Smooth muscle cell (in vitro differentiated cells): ENCODE measurements around the gene PHLPP1. TPM values are rescaled to one million over a fixed set of nuclear protein-coding genes. Genes with fewer than 3 reads are reported as not detected.

Source experiments
- DNase-seq: peaks from one replicate; lab custom pipeline; 2025; ENCODE audit not compliant: unreplicated experiment; lab: John Stamatoyannopoulos, UW
- H2AFZ ChIP-seq: fragments of 200-600 bp; sonication (generic); 2 replicates; pipeline ENCODE4 v1.6.0; 2016; ENCODE audit warnings: antibody characterized with exemption, low read depth, mild to moderate bottlenecking
- H3F3A ChIP-seq: fragments of 200-600 bp; sonication (generic); 2 replicates; pipeline ENCODE4 v1.6.0; 2017; ENCODE audit warnings: antibody characterized with exemption, low read depth
- H3K27ac ChIP-seq: fragments of 200-600 bp; sonication (generic); 2 replicates; pipeline ENCODE4 v1.5.1; 2016; ENCODE audit warnings: low read depth, mild to moderate bottlenecking
- H3K27me3 ChIP-seq: fragments of 200-600 bp; sonication (generic); 2 replicates; pipeline ENCODE4 v1.6.1; 2016; ENCODE audit warnings: low read depth, mild to moderate bottlenecking
- H3K36me3 ChIP-seq: fragments of 200-600 bp; sonication (generic); 2 replicates; pipeline ENCODE4 v1.5.1; 2016; ENCODE audit warnings: low read depth
- H3K4me1 ChIP-seq: fragments of 200-600 bp; sonication (generic); 2 replicates; pipeline ENCODE4 v1.5.1; 2016; ENCODE audit warnings: low read depth
- H3K4me2 ChIP-seq: fragments of 200-600 bp; sonication (generic); 2 replicates; pipeline ENCODE4 v1.6.0; 2016; ENCODE audit warnings: mild to moderate bottlenecking
- H3K4me3 ChIP-seq: fragments of 200-600 bp; sonication (generic); 2 replicates; pipeline ENCODE4 v1.5.1; 2016; ENCODE audit warnings: mild to moderate bottlenecking
- H3K79me2 ChIP-seq: fragments of 200-600 bp; sonication (generic); 2 replicates; pipeline ENCODE4 v1.6.0; 2016; ENCODE audit warnings: low read depth, mild to moderate bottlenecking
- H3K9ac ChIP-seq: fragments of 200-600 bp; sonication (generic); 2 replicates; pipeline ENCODE4 v1.6.0; 2016; ENCODE audit warnings: low read depth
- H3K9me3 ChIP-seq: fragments of 200-600 bp; sonication (generic); replicated peaks from 2 replicates; pipeline ENCODE4 v1.5.1; 2016; ENCODE audit warnings: low read depth
- H4K20me1 ChIP-seq: fragments of 200-600 bp; sonication (generic); 2 replicates; pipeline ENCODE4 v1.6.0; 2016; ENCODE audit warnings: low read depth
- WGBS: methylation state at CpG from one replicate; pipeline ENCODE4 v1.1.7; 2016; ENCODE audit warnings: low lambda C conversion rate; 5-methylcytosine and 5-hydroxymethylcytosine counted together
- polyA plus RNA-seq: library from polyadenylated mRNA; unstranded; fragments of >200 nt; fragmentation: Nextera tagmentation; extraction: Ambion mirVana; gene quantifications from 2 replicates; pipeline ENCODE4 v1.2.1, GENCODE V29; 2016
- total RNA-seq: library from RNA; depleted of rRNA; stranded (reverse); fragments of >200 nt; gene quantifications from 2 replicates; pipeline ENCODE4 v1.2.3, GENCODE V29; 2014
- TF ChIP-seq, protein P1 (sequence below): fragments of 200-600 bp; sonication (generic); IDR thresholded peaks from 2 replicates; pipeline ENCODE4 v1.5.1; 2017; ENCODE audit warnings: borderline replicate concordance, mild to moderate bottlenecking, antibody characterized with exemption; ENCODE audit not compliant: insufficient read depth, poor library complexity, severe bottlenecking

PHLPP1 gene
- total and polyA plus RNA-seq, 2 experiments from 2014 or later, result 1.1 to 4.3 TPM

DNA sequence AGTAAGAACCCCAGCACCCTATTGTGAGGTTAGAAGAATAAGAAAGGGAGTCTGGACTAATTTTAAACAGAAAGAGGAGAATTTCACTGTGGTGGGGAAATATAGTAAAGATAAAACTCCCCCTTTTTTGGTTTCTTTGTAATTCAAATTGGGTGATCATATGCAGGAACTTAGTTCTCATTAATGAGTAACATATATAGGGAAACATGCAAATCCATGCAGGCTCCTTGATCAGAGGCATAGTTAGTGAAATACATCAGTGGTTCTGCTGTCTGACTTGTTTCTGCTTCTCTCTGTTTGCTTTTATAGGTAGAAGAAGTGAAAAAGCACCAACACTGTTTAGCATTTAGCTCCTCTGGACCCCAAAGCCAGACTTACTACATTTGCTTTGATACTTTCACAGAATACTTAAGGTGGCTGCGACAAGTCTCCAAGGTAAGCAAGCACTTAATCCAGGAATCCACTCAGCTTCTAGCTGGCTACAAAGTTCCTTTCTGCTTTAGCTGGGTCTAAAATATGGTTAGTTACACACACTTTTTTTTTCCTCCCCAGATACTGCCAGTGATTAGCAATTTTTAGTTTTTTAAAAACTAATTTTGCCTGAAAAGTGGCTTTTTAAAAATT is 123.2 kb downstream of the PHLPP1 start:
- Histone ChIP-seq H3K79me2 (peaks cover 4% of the 10 kb centered on the region), H3K27ac (no peak overlapping the region), H3K9me3 (no peaks in the 10 kb centered on the region), H3K27me3 (no peaks in the 10 kb centered on the region), H2AFZ (no peak overlapping the region), H3F3A (no peaks in the 10 kb centered on the region), H3K36me3 (no peaks in the 10 kb centered on the region), H3K9ac (no peak overlapping the region), H4K20me1 (no peaks in the 10 kb centered on the region), H3K4me1 (no peaks in the 10 kb centered on the region), H3K4me3 (no peak overlapping the region), H3K4me2 (no peak overlapping the region)
- no peak for DNase-seq
- TF ChIP-seq, protein P1, sequence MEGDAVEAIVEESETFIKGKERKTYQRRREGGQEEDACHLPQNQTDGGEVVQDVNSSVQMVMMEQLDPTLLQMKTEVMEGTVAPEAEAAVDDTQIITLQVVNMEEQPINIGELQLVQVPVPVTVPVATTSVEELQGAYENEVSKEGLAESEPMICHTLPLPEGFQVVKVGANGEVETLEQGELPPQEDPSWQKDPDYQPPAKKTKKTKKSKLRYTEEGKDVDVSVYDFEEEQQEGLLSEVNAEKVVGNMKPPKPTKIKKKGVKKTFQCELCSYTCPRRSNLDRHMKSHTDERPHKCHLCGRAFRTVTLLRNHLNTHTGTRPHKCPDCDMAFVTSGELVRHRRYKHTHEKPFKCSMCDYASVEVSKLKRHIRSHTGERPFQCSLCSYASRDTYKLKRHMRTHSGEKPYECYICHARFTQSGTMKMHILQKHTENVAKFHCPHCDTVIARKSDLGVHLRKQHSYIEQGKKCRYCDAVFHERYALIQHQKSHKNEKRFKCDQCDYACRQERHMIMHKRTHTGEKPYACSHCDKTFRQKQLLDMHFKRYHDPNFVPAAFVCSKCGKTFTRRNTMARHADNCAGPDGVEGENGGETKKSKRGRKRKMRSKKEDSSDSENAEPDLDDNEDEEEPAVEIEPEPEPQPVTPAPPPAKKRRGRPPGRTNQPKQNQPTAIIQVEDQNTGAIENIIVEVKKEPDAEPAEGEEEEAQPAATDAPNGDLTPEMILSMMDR, result no peak
- WGBS, result 80% methylated on average over 1 of the region's 1 CpG

DNA sequence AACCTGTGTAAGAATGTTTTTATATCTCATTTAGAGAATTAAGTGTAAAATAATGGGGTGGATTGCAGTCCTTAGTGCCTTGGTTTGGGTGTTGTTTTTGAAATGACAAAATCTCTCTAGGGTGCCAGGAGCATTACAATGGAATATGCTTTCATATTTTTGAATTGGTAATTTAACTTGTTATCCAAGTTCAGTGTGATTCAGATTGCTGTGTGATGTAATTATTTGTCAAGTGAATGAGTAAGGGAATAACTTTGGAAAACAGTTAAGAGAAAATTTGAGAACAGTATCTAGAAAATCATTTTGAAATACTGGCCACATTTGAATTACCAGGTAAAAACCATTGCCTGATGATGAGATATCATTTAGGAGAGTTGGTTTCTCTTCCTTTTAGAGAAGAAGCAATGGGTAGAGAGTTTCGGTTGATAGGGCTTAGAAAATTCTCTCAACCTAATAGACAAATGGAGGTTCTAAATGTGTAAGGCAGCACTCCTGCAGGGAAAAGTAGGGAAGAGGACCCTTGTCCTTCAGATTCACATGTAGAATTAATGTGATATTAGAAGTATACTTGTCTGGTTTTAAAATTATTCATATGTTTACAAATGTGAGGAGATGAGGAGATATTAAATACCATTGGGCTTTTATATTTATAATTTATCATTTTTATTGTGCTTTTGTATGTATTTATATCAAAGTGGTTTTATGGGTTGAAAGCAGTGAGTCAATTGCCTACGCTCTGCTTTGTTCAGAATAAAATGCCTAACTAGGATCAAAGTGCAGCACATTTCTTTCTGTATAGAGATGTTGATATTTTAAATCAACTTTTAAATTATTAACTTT is 124.8 kb downstream of the PHLPP1 start:
- WGBS, result 94% methylated on average over 2 of the region's 2 CpGs
- Histone ChIP-seq H3F3A (no peaks in the 10 kb centered on the region), H3K9me3 (no peaks in the 10 kb centered on the region), H3K36me3 (no peaks in the 10 kb centered on the region), H3K4me3 (no peak overlapping the region), H3K27ac (no peak overlapping the region), H3K9ac (no peak overlapping the region), H2AFZ (no peak overlapping the region), H3K4me2 (no peak overlapping the region), H4K20me1 (no peaks in the 10 kb centered on the region), H3K27me3 (no peaks in the 10 kb centered on the region), H3K79me2 (peaks cover 4% of the 10 kb centered on the region), H3K4me1 (no peaks in the 10 kb centered on the region)
- DNase-seq, result no peak
- TF ChIP-seq, protein P1, result no peak

DNA sequence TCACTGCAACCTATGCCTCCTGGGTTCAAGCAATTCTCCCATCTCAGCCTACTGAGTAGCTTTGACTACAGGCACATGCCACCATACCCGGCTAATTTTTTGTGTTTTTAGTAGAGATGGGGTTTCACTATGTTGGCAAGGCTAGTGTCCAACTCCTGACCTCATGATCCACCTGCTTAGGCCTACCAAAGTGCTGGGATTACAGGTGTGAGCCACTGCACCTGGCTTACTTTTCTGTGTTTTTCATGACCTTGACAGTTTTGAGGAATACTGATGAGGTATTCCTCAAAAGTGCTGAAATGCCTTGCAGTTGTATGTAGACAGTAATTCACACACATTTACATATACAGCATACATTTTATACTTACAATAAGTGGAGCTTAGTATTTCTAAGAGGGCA is 126.1 kb downstream of the PHLPP1 start:
- Histone ChIP-seq H3F3A (no peaks in the 10 kb centered on the region), H3K4me3 (no peak overlapping the region), H3K4me2 (no peak overlapping the region), H2AFZ (no peak overlapping the region), H3K79me2 (peaks cover 3% of the 10 kb centered on the region), H3K4me1 (no peaks in the 10 kb centered on the region), H3K27me3 (no peaks in the 10 kb centered on the region), H3K27ac (no peak overlapping the region), H3K36me3 (no peaks in the 10 kb centered on the region), H4K20me1 (no peaks in the 10 kb centered on the region), H3K9ac (no peak overlapping the region), H3K9me3 (no peaks in the 10 kb centered on the region)
- 100% methylated on average over 1 of the region's 1 CpG for WGBS
- TF ChIP-seq, protein P1, result no peak
- no peak for DNase-seq

DNA sequence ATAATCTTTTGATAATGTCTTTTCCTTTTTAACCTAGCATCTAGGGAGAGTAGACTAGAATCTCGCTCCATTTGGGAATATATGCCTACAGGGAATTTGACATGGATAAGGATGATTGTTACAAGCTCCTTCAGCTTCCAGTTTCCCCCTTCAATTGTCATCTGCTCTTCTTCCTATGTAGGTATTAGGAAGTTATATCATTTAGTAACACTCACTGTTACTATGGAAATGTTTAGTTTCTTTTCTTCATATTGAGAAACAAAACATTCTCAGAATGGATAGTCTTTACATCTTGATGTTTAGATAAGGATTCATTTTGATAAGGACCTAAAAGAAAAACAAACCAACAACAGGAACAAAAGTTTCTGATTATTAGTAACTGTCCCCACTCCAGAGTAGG is 127.6 kb downstream of the PHLPP1 start:
- Histone ChIP-seq H3K4me3 (no peak overlapping the region), H3K9me3 (no peaks in the 10 kb centered on the region), H3K36me3 (no peaks in the 10 kb centered on the region), H3K4me1 (no peaks in the 10 kb centered on the region), H3K27ac (no peak overlapping the region), H4K20me1 (no peaks in the 10 kb centered on the region), H3K79me2 (no peaks in the 10 kb centered on the region), H2AFZ (no peak overlapping the region), H3K27me3 (no peaks in the 10 kb centered on the region), H3K4me2 (no peak overlapping the region), H3K9ac (no peak overlapping the region), H3F3A (no peaks in the 10 kb centered on the region)
- TF ChIP-seq, protein P1, result no peak
- WGBS, result 90% methylated on average over 1 of the region's 1 CpG
- DNase-seq, result no peak
